ENCODE measurements around the gene TRIP6.

TRIP6 gene

GRCh38 chr7:100825215-100825671, 41.9 kb upstream of the TRIP6 start:
- Histone ChIP-seq H2AFZ (ENCODE audit: low read depth, low read length) (no peak overlapping the region; the same call in 1 of the 2 replicates), H3K9ac (ENCODE audit: low read length) (no peak overlapping the region), H3K4me1 (ENCODE audit: low read length) (peaks cover 13% of the 10 kb centered on the region), H3K36me3 (replicated peaks; ENCODE audit: low read depth, low read length) (no peaks in the 10 kb centered on the region), H3K4me3 (ENCODE audit: low read length) (no peak overlapping the region), H4K20me1 (ENCODE audit: insufficient read depth, low read length) (no peaks in the 10 kb centered on the region), H3K9me3 (ENCODE audit: insufficient read depth, low read length) (no peaks in the 10 kb centered on the region), H3K27ac (ENCODE audit: low read length) (no peak overlapping the region), H3K27me3 (ENCODE audit: low read depth, low read length) (no peaks in the 10 kb centered on the region), H3K79me2 (ENCODE audit: low read length) (no peaks in the 10 kb centered on the region), H3K4me2 (ENCODE audit: low read length) (peak overlapping the region; percentile 41)
- TF ChIP-seq CTCF (IDR thresholded peaks at IDR 0.05; ENCODE audit: low read depth, low read length) (no peak), EZH2phosphoT487 (IDR thresholded peaks at IDR 0.05; ENCODE audit: low read depth) (no peak)

- H3K79me2 ChIP-seq (ENCODE audit: low read length), result no peaks in the 10 kb centered on the region
- H3K4me1 ChIP-seq (ENCODE audit: low read length), result peaks cover 20% of the 10 kb centered on the region
- no peaks in the 10 kb centered on the region for H4K20me1 ChIP-seq (ENCODE audit: insufficient read depth, low read length)
- no peaks in the 10 kb centered on the region for H3K27me3 ChIP-seq (ENCODE audit: low read depth, low read length)
- H3K4me3 ChIP-seq (ENCODE audit: low read length), result no peak overlapping the region
- TF ChIP-seq CTCF (IDR thresholded peaks at IDR 0.05; ENCODE audit: low read depth, low read length) (peak; percentile 36; the same call in 1 of the 2 replicates), EZH2phosphoT487 (IDR thresholded peaks at IDR 0.05; ENCODE audit: low read depth) (no peak)
- peak overlapping the region; percentile 41 for H3K4me2 ChIP-seq (ENCODE audit: low read length)
- H3K27ac ChIP-seq (ENCODE audit: low read length), result no peak overlapping the region
- no peak overlapping the region; the same call in 1 of the 2 replicates for H3K9ac ChIP-seq (ENCODE audit: low read length)
- no peak overlapping the region; the same call in 1 of the 2 replicates for H2AFZ ChIP-seq (ENCODE audit: low read depth, low read length)
- H3K9me3 ChIP-seq (ENCODE audit: insufficient read depth, low read length), result no peaks in the 10 kb centered on the region
- no peaks in the 10 kb centered on the region for H3K36me3 ChIP-seq (replicated peaks; ENCODE audit: low read depth, low read length)
These were observed 41.3 kb upstream of the TRIP6 start for GRCh38 chr7:100825751-100826513.

- H3K9me3 ChIP-seq (ENCODE audit: insufficient read depth, low read length), result no peaks in the 10 kb centered on the region
- H3K27me3 ChIP-seq (ENCODE audit: low read depth, low read length), result no peaks in the 10 kb centered on the region
- H3K36me3 ChIP-seq (replicated peaks; ENCODE audit: low read depth, low read length), result no peaks in the 10 kb centered on the region
- no peaks in the 10 kb centered on the region for H4K20me1 ChIP-seq (ENCODE audit: insufficient read depth, low read length)
- H2AFZ ChIP-seq (ENCODE audit: low read depth, low read length), result no peak overlapping the region
- peaks cover 20% of the 10 kb centered on the region for H3K4me1 ChIP-seq (ENCODE audit: low read length)
- no peak overlapping the region for H3K9ac ChIP-seq (ENCODE audit: low read length)
- no peaks in the 10 kb centered on the region for H3K79me2 ChIP-seq (ENCODE audit: low read length)
- TF ChIP-seq EZH2phosphoT487 (IDR thresholded peaks at IDR 0.05; ENCODE audit: low read depth) (no peak), CTCF (IDR thresholded peaks at IDR 0.05; ENCODE audit: low read depth, low read length) (no peak)
- no peak overlapping the region for H3K27ac ChIP-seq (ENCODE audit: low read length)
- H3K4me2 ChIP-seq (ENCODE audit: low read length), result no peak overlapping the region
- no peak overlapping the region for H3K4me3 ChIP-seq (ENCODE audit: low read length)
These were observed 40.5 kb upstream of the TRIP6 start for GRCh38 chr7:100826514-100827329.

Measured in OCI-LY3 (cell line).